ENCODE results near the gene CDHR3.

DNA sequence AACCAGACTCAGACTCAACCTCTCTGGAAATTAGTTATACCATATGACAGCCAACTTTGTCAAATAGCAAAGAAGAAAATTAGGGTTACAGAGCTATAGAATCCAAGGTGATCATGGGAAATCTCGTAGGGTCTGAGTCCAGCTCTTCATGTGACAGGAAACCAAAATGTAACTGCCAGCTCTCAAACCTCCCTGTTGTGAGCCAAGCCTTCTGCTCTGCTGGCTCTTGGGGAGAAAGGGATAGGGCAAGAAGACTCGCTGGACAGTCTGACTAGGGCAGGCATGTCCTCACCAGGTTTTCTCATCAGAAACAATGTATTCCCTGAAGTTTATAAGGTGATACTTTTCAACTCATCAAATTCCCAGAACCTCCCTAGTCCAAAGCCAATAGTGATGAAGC, 63.0 kb downstream of the CDHR3 start:
- TF ChIP-seq SMAD1 (IDR thresholded peaks at IDR 0.05; ENCODE audit: low read depth, partially characterized antibody) (no peak), HCFC1 (IDR thresholded peaks at IDR 0.05; ENCODE audit: low read length) (no peak), MYC (IDR thresholded peaks at IDR 0.05; ENCODE audit: insufficient read depth, insufficient read length, insufficient replicate concordance, low read length, severe bottlenecking) (no peak), TCF7 (IDR thresholded peaks at IDR 0.05; ENCODE audit: borderline replicate concordance) (no peak), NR2F1 (conservative IDR thresholded peaks at IDR 0.05) (no peak), PAX5 (IDR thresholded peaks at IDR 0.05; ENCODE audit: borderline replicate concordance, low read depth, low read length) (no peak)
- TF ChIP-seq, protein P1, sequence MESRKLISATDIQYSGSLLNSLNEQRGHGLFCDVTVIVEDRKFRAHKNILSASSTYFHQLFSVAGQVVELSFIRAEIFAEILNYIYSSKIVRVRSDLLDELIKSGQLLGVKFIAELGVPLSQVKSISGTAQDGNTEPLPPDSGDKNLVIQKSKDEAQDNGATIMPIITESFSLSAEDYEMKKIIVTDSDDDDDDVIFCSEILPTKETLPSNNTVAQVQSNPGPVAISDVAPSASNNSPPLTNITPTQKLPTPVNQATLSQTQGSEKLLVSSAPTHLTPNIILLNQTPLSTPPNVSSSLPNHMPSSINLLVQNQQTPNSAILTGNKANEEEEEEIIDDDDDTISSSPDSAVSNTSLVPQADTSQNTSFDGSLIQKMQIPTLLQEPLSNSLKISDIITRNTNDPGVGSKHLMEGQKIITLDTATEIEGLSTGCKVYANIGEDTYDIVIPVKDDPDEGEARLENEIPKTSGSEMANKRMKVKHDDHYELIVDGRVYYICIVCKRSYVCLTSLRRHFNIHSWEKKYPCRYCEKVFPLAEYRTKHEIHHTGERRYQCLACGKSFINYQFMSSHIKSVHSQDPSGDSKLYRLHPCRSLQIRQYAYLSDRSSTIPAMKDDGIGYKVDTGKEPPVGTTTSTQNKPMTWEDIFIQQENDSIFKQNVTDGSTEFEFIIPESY (IDR thresholded peaks at IDR 0.05), result no peak
- TF ChIP-seq, protein P2, sequence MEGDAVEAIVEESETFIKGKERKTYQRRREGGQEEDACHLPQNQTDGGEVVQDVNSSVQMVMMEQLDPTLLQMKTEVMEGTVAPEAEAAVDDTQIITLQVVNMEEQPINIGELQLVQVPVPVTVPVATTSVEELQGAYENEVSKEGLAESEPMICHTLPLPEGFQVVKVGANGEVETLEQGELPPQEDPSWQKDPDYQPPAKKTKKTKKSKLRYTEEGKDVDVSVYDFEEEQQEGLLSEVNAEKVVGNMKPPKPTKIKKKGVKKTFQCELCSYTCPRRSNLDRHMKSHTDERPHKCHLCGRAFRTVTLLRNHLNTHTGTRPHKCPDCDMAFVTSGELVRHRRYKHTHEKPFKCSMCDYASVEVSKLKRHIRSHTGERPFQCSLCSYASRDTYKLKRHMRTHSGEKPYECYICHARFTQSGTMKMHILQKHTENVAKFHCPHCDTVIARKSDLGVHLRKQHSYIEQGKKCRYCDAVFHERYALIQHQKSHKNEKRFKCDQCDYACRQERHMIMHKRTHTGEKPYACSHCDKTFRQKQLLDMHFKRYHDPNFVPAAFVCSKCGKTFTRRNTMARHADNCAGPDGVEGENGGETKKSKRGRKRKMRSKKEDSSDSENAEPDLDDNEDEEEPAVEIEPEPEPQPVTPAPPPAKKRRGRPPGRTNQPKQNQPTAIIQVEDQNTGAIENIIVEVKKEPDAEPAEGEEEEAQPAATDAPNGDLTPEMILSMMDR (IDR thresholded peaks at IDR 0.05 in 2 of 3, conservative IDR thresholded peaks at IDR 0.05 in 1 of 3; ENCODE audit: control insufficient read depth in 2 of 3, extremely low read depth in 1 of 3, insufficient read depth in 1 of 3, low read depth in 3 of 3, low read length in 3 of 3), result no peak
- TF ChIP-seq, protein P3, sequence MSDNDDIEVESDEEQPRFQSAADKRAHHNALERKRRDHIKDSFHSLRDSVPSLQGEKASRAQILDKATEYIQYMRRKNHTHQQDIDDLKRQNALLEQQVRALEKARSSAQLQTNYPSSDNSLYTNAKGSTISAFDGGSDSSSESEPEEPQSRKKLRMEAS (IDR thresholded peaks at IDR 0.05; ENCODE audit: low read depth, low read length), result no peak

All from GM12878 (cell line).